Suprapubic skin (tissue), 4 donors: ENCODE measurements around the gene OSM.

Source experiments
- POLR2A ChIP-seq, 2 donors: fragments of 450-650 bp; IDR thresholded peaks; one replicate each; pipeline ENCODE4 v1.6.1; 2017; ENCODE audit warnings: antibody characterized with exemption in 2 of 2, mild to moderate bottlenecking in 2 of 2, moderate library complexity in 2 of 2
- POLR2AphosphoS5 ChIP-seq, 3 donors: sonication (generic); formaldehyde crosslinking; IDR thresholded peaks; one replicate each; pipeline ENCODE4 v1.6.1; 2017; ENCODE audit warnings: antibody characterized with exemption in 3 of 3
- TF ChIP-seq, protein P1 (sequence below), 2 donors: fragments of 200-600 bp in 1 of 2; fragments of 450-650 bp in 1 of 2; sonication (generic) in 1 of 2; IDR thresholded peaks; one replicate each; pipeline ENCODE4 v1.5.1; 2016 to 2019; ENCODE audit warnings: antibody characterized with exemption in 2 of 2, mild to moderate bottlenecking in 1 of 2, moderate library complexity in 1 of 2

DNA sequence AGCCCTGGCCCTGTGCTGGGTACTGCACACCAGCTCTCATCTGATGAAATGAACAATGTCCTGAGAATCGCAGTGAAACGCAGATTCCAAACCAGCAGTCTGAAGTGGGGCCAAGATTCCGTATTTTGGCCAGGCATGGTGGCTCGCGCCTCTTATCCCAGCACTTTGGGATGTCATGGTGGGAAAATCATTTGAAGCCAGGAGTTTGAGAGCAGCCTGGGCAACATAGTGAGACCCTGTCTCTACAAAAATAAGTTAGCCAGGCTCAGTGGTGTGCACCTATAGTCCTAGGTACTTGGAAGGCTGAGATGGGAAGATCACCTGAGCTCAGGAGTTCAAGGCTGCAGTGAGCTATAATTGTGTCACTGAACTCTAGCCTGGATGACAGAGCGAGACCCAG is 33.1 kb downstream of the OSM start:
- TF ChIP-seq, protein P1, sequence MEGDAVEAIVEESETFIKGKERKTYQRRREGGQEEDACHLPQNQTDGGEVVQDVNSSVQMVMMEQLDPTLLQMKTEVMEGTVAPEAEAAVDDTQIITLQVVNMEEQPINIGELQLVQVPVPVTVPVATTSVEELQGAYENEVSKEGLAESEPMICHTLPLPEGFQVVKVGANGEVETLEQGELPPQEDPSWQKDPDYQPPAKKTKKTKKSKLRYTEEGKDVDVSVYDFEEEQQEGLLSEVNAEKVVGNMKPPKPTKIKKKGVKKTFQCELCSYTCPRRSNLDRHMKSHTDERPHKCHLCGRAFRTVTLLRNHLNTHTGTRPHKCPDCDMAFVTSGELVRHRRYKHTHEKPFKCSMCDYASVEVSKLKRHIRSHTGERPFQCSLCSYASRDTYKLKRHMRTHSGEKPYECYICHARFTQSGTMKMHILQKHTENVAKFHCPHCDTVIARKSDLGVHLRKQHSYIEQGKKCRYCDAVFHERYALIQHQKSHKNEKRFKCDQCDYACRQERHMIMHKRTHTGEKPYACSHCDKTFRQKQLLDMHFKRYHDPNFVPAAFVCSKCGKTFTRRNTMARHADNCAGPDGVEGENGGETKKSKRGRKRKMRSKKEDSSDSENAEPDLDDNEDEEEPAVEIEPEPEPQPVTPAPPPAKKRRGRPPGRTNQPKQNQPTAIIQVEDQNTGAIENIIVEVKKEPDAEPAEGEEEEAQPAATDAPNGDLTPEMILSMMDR (IDR thresholded peaks at IDR 0.05) = no peak
- no peak for TF ChIP-seq POLR2A (IDR thresholded peaks at IDR 0.05)
- no peak for TF ChIP-seq POLR2AphosphoS5 (IDR thresholded peaks at IDR 0.05)
